ENCODE data around the gene SFXN3.

Gene SFXN3

GRCh38 chr10:101071885-101072433 lies 40.9 kb downstream of the SFXN3 start:
- in situ Hi-C loops (cut with MboI; ENCODE audit: low sequenced_read_pairs, unreplicated experiment): no loop called here
- DNase-seq (ENCODE audit: low spot score): no peak
- TF ChIP-seq, protein P1, sequence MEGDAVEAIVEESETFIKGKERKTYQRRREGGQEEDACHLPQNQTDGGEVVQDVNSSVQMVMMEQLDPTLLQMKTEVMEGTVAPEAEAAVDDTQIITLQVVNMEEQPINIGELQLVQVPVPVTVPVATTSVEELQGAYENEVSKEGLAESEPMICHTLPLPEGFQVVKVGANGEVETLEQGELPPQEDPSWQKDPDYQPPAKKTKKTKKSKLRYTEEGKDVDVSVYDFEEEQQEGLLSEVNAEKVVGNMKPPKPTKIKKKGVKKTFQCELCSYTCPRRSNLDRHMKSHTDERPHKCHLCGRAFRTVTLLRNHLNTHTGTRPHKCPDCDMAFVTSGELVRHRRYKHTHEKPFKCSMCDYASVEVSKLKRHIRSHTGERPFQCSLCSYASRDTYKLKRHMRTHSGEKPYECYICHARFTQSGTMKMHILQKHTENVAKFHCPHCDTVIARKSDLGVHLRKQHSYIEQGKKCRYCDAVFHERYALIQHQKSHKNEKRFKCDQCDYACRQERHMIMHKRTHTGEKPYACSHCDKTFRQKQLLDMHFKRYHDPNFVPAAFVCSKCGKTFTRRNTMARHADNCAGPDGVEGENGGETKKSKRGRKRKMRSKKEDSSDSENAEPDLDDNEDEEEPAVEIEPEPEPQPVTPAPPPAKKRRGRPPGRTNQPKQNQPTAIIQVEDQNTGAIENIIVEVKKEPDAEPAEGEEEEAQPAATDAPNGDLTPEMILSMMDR (IDR thresholded peaks at IDR 0.05; ENCODE audit: borderline replicate concordance, control extremely low read depth, extremely low read depth, insufficient read depth, missing control alignments): no peak

DNA sequence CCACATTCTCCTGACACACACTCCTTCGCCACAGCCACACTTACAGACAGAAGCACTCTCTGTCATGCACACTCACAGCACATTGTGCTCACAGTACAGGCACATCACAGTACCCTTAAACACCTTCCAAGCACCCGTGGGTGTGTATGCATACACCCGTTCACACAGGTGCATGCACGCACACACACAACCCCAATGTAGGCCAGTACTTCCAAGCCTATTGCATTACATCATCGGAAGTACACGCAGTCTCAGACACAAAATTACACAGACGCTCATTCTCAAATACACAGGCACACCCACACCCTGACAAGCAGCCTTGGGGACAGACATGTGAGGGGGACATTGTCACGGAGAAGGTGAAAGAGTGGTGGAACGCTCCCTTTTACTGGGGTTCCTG lies 41.9 kb downstream of the SFXN3 start:
- TF ChIP-seq, protein P1 (IDR thresholded peaks at IDR 0.05; ENCODE audit: borderline replicate concordance, control extremely low read depth, extremely low read depth, insufficient read depth, missing control alignments): no peak
- in situ Hi-C loops (cut with MboI; ENCODE audit: low sequenced_read_pairs, unreplicated experiment): no loop called here
- no peak for DNase-seq (ENCODE audit: low spot score)

DNA sequence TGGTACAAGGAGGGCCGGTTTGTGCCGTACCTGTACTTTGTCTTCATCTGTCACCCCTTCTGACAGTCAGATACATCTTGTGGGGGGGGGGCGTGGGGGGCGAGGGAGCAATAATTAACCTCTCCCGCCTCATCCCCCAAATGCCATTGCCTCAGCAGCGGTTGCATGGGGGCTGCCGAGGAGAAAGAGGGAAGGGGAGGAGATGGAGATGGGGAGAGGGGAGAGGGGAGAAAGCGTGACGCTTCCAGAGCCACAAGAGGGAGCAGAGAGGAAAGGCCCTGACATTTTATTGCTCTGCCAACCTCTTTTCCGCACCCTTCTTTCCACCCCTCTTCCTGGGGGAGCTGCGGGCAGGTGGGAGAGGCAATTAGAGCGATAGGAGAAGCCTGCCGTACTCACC lies 42.6 kb downstream of the SFXN3 start:
- TF ChIP-seq, protein P1 (IDR thresholded peaks at IDR 0.05; ENCODE audit: borderline replicate concordance, control extremely low read depth, extremely low read depth, insufficient read depth, missing control alignments): no peak
- no peak for DNase-seq (ENCODE audit: low spot score)
- in situ Hi-C loops (cut with MboI; ENCODE audit: low sequenced_read_pairs, unreplicated experiment): no loop called here

- in situ Hi-C loops (cut with MboI; ENCODE audit: low sequenced_read_pairs, unreplicated experiment): no loop called here
- DNase-seq (ENCODE audit: low spot score): peak; percentile 25
- TF ChIP-seq, protein P1 (IDR thresholded peaks at IDR 0.05; ENCODE audit: borderline replicate concordance, control extremely low read depth, extremely low read depth, insufficient read depth, missing control alignments): no peak
Observed at GRCh38 chr10:101075775-101076174, 44.7 kb downstream of the SFXN3 start.

DNA sequence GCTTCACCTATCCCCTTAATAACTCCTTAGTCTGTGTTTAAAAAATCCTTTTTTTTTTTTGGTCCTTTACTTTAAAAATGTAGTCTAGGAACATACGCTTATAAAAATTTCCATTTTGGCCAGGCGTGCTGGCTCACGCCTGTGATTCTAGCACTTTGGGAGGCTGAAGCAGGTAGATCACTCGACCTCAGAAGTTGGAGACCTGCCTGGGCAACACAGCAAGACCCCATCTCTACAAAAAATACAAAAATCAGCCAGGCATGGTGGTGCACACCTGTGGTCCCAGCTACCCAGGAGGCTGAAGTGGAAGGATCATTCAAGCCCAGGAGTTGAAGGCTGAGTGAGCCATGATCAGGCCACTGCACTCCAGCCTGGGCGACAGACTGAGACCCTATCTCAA lies 45.6 kb downstream of the SFXN3 start:
- in situ Hi-C loops (cut with MboI; ENCODE audit: low sequenced_read_pairs, unreplicated experiment): no loop called here
- no peak for DNase-seq (ENCODE audit: low spot score)
- TF ChIP-seq, protein P1 (IDR thresholded peaks at IDR 0.05; ENCODE audit: borderline replicate concordance, control extremely low read depth, extremely low read depth, insufficient read depth, missing control alignments): no peak

DNA sequence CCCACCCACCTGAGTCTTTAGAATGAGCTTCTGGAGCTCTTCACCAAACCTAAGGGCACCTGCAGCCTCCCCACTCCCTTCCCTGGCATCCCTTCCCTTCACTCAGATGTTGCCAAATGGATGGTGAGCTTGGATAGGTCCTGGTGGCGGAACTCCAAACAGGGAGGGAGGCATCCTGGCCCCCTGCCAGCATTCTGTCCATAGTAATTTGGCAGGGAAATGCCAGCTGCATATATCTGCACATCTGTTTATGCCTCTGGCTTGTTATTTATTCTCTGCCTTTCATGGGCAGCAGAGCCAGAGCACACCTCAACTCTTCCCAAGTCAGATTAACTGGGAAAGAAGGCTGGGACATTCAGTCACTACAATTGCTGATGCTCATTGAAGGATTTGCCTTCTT lies 48.8 kb downstream of the SFXN3 start:
- TF ChIP-seq, protein P1 (IDR thresholded peaks at IDR 0.05; ENCODE audit: borderline replicate concordance, control extremely low read depth, extremely low read depth, insufficient read depth, missing control alignments): no peak
- in situ Hi-C loops (cut with MboI; ENCODE audit: low sequenced_read_pairs, unreplicated experiment): no loop called here
- no peak for DNase-seq (ENCODE audit: low spot score)

All from GM13976 (cell line).